ENCODE measurements around the gene G6PC2.
"Not testable (repeated sequence)": the region's sequence is repeated elsewhere in the genome, so short reads cannot be mapped to it uniquely, and the experiment has no call there.

The G6PC2 gene

DNA sequence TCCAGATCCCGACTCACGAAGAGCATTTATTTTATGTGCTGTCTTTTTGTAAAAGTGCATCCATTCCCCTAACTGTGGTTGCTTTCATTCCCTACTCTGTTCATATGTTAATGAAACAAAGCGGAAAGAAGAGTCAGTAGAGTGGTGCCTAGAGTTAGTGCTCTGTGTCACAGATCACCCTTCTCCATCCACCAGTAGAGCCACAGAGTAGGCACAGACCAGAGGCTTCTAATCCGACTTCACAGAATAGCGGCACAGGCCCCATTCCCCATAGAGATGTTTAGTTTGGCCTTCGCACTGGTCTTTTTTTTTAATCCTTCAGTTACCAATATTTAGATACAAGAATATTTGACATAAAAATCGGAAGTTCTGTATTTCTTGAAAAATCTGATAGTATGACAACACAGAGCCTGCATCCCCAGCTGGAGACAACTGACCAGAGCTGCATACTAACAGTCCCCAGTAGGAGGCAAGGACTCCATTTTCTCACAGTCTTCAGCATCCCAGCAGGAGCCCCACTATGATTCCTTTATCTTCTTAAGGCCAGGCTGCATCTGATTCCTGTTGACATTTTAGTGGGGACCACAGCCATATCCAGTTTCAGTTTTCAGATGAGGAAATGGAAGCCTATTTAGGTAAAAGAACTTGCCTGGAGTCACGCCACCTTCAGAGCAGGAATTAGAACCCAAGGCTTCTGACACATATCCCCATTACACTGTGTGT lies 7.0 kb downstream of the G6PC2 start:
- DNase-seq, result no peak

DNA sequence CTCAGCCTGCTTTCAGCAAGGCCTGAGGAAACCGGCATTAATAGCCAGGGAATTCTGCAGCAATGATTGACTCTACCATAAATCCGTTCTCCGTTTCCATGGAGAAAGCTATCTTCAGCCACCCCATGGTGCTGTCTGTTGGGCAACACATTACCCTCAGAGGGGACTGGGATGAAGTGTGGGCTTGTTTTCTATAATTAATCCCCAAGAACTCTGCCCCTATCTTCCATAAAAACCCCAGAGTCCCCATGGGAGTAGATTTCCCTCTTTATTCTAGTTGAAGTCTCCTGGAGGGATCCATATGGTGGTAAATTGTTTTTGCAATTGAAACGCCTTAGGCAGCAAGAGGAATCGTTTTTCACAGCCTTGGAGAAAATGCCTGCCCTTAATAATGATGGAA lies 9.2 kb downstream of the G6PC2 start:
- DNase-seq, result no peak

DNA sequence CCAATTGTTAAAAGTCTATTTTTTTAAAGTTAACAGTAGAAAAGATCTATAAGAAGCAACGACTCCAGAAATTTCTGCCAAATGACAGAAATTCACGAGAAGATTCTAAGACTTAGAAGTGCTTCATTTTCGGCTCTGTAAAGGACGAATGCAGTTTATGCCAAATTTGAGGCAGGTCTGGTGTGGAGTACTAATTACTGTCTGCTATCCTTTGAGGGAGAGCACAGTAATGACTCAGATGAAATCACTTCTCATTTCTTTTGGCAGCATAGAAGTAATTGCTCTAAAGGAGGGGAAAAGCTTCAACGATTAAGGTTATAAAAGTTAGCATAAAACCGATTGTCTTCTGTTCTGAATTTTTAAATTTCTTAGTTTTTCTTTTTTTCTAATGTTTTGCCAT lies 11.4 kb downstream of the G6PC2 start:
- DNase-seq, result no peak

DNA sequence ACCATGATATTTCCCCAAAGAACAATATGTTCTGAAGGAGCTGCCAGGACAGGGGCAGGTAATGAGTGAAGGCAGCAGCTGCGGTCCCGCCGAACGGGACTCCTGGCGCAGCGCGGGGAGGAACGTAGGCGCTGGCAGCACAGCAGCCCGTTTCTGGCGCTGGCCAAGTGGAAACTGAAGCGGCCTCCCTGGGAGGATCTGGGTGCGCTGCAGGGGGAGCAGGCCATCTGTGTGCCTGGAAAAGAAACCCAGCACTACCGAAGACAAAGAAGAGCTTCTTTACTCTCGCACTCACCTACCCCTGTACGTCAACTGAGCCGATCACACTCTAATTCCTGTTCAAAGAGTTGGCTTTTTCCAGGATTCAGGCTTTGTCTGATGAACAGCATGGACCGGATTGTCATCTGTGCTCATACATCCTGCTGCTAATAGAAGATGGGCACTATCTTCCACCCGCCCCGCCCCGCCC lies 11.8 kb downstream of the G6PC2 start:
- DNase-seq, result no peak

DNA sequence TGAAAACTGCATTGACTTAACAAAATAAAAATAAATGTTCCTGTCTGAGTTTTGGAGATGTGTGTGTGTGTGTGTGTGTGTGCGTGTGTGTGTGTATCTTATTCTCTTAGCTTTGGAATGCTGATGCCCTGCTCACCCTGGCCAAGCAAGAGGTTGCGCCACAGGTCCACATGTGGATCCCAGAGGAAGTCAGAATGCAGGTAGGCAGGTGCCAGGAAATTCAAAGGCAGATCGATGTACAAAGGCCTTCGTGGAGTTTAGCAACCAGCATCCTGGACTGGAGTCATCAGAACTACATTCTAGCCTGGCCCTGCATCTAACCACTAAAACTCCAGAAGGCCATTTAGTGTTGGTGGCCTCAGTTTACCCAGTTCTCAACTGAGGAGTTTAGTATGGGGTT lies 12.4 kb downstream of the G6PC2 start:
- DNase-seq, result no peak

DNA sequence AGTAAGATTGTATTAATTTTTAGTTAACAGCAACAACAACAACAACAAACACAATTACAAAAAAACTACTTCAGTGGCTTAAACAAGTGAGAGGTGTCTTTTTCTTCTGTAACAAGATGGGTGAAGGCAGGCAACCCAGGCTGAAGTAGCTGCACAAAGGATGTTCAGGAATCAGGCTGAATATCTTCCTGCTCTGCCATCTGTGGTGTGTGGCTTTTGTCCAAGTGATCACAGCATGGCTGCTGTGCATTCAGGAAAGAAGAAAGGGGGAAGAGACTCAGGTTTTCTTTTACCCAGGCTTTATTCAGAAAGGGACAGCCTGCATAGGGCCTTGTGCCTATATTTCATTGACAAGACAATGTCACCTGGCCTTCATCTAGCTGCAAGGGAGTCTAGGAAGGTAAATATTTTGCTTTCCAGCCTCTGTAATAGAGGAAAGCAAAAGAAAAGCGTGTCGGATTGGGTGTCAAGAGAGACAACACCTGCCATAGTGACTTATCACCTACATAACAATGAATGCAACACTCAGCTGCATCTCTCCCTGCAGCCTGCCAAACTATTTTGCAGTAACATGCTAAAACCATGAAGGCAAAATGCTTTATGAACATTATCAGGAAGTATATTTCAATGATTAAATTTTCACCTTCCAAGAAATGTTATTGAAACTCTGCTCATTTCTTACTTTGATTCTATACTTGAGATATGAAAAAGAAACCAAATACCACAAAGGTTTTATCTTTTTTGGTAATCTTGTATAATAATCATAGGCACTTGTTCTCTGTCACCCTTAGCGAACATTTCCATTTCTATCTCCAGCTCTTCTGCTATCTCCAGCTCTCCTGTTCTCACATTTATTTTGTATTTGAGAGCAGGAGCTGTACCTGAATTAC lies 14.6 kb downstream of the G6PC2 start:
- DNase-seq, result no peak

DNA sequence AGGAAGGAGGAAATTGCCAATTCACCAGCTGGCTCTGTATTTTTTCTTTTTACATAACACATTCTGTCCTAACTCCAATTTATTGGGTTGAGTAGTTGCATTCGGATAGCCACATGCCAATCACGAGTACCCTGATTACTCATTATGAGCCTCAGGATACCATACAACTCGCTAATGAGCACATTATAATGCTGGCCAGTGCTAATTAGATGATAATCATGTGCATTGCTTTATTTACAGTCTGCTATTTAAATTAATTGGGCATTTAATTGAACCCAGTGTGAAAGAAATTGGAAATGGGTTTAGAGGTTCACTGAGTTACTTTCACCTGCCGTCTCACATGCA lies 15.2 kb downstream of the G6PC2 start:
- no peak for DNase-seq

DNA sequence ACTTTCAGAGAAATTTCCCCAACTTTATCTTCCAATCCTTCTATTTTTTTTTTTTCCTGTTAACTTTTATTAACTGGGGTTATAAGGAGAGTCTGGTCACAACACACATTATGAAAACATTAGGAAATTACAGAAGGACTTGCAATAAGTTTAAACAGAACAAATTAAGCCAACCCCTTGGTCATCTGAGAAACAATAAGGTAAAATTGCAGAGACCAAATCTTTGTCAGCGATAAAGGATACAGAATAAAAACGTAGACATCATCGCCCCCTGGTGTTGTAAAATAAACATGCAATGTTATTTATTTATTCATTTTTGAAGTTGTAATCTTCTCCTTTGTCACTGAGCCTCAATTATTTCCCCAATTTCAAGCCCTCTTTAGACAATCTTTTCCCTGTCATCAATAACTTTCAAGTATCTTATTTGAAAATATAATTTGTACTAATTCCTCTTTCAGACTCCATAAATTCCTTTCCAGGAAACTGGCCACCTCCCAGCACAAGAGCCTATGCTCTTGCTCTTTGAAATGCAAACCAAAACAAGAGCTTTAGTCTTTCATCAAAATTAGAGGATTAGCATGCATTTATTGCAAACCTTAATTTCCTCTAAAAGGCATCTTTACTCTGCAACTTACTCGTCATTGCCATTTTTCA lies 19.5 kb downstream of the G6PC2 start:
- no peak for DNase-seq

DNA sequence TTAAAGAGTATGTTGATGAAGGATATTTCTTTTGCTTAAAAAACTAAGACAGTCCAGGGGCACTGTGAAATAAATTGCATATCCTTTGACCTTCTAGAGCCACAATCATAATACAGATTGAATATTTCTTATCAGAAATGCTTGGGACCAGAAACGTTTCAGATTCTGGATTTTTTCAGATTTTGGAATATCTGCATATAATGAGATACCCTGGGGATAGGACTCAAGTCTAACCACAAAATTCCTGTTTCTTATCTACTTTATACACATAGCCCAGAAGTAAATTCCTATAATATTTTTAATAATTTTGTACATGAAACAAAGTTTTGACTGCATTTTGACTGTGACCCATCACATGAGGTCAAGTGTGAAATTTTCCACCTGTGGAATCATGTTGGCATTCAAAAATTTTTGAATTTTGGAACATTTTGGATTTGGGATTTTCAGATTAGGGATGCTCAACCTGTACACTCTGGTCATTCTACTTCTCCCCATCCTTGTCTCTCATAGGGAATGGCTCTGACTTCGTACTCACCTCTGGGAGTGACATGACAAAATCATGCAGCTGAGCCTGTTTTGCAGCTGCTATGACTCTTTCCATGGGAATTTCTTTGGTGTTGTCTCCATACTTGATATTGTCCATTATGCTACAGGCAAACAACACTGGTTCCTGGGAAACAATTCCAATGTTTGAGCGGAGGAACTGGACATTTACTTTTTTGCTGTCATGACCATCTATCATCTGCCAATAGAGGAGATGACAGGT lies 25.7 kb downstream of the G6PC2 start:
- no peak for DNase-seq

DNA sequence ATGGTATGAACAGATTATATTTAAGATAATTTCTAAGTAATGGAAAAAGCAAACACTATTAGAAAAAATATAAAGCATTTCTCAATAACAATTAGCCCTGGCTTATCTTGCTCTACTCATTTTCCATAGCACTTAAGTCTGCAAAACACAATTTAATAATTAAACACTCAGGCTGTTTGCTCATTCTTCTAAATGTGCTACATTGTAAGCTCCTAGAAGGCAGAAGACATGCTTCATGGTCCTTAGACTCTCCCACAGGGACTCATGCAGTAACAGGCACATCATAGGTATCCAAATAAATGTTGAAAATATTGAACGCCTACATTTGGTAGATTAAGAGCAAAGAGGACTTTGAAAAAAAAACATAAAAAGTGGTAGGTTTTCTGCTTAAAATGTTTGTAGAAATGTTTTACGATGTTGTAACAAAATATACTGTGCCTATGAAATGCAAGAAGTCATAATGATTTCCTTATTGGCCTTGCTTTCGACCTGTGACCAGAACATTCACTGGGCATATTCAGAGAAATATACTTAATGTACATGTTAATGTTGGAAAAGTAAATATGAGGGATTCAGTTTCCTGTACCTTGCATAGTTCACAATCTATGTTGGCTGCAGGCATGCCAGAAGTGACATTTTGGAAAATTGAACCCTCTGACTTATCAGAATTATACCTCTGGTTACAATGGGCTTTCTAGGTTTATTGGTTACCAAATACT lies 27.2 kb downstream of the G6PC2 start:
- no peak for DNase-seq

DNA sequence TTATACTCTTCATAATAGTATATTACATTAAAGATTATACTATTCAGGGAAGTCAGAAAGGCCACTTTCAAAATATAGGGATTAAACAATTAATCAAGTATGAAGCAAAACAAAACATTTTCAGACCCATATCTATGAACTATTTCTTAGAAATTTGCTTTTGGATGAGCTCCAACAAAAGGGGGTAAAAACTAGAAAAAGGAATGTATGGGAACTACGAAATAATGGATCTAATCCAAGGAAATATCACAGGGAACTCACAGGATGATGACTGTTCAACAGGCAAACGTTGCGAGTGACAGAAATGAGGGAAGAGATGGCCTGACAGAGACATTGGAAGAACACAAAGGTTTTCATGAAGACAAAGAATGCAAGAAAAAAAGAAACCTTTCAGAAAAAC lies 27.9 kb downstream of the G6PC2 start:
- no peak for DNase-seq

DNA sequence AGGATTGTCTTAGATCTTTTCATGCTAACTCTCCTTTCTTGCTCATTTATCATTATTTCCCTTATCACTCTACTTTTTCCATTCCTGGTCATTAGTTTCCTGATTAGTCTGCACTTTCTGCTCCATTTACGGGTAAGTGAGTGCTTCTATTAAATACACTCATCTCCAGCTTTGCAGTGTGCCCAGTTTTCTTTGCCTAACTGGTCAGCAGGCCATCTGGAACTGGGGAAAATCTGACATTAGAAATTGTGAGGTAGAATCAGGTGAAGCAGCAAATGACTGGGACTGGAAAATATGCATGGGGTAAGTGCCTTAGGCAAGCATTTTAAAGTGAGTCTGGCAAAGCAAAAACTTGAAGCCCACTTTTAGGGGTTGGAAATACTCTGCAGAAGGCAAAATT lies 29.2 kb downstream of the G6PC2 start:
- DNase-seq, result no peak

DNA sequence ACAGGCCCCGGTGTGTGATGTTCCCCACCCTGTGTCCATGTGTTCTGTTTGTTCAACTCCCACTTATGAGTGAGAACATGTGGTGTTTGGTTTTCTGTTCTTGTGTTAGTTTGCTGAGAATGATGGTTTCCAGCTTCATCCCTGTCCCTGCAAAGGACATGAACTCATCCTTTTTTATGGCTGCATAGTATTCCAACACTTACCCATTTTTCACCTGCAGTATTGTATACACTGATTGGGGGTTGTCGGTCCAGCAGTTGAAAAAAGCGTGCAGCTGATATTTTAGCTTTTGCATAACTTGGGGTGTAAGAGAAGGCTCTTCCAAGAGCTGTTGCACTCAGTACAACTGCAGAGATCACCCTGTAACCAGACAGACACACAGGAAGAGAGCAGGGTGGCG lies 31.1 kb downstream of the G6PC2 start:
- not testable (repeated sequence) for DNase-seq

DNA sequence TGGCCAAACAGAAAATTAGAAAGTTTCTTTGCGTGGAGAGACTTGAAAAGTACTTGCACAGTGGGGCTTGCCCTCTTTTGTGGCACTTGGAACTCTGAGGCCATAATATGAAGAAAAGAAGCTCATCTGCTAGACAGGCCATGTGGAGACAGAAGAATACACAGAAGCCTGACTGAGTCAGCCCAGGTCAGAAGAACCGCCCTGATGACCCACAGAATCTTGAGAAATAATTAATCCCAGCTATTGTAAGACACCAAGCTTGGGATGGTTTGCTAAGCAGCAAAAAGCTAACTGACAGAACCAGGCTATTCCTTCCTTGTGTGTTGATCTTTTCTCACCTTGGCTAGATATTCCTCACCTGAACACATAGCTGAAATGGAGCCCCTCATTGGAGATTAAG lies 33.7 kb downstream of the G6PC2 start:
- DNase-seq, result no peak

DNA sequence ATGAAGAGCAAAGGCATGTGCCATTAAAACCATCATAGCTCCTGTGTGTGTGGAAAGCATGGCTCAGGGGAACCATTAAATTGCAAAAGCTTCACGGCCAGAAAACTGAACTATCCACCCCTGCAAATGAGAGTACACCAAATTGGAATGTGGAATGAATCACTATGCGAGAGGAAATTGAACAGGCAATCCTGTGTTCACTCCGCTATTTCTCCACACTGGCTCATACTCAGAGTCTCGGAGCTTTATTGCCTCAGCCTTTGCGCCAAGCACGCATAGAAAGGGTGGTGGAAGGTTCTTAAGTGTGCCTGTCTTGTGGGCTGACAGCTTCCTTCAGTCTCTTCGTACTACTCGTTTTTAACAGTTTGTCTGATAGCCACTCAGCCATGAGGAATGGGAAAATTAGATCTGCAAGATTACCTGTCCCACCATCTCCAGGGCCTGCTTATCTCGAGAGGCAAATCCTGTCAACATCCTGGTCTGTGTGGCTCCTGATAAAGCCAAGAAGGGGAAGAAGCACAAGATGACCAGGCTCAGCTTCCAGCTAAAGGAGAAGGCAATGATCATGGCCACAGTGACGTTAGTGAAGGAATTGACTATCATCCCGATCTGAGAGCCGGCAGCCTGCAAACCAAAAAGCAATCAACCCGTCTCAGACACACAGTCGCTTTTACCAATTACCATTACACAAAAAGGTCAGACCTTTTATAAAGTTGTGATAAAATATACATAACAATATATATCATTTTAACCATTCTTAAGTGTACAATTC lies 34.9 kb downstream of the G6PC2 start:
- DNase-seq, result no peak

DNA sequence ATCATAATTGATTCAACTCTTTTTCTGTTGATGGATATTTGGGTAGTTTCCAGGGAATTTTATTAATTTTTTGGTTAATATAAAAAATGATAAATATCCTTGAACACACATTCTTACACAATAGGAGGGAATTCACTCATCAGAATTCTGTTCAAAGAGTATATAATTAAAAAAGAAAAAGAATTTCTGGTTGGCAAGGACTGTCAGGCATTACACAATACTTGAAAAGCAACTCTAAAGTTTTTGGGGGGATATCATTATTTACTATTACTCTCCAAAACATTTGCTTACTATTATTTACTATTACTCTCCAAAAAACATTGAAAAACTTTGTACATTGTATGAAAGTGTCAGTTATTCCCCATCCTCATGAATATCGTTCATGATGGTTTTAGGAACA lies 38.0 kb downstream of the G6PC2 start:
- no peak for DNase-seq

DNA sequence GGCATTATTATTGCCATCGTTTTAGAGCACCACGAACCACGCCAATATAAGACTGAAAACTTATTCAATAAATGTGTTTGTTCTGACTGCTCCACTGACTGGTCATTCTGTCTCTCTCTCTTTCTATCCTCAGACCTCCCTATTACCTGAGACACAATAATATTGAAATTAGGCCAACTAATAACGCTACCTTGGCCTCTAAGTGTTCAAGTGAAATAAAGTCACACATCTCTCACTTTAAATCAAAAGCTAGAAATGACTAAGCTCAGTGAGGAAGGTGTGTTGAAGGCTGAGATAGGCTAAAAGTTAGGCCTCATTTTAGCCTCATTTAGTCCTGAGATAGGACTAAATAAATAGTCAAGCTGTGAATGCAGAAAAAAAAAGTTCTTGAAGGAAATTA lies 38.8 kb downstream of the G6PC2 start:
- DNase-seq, result no peak

DNA sequence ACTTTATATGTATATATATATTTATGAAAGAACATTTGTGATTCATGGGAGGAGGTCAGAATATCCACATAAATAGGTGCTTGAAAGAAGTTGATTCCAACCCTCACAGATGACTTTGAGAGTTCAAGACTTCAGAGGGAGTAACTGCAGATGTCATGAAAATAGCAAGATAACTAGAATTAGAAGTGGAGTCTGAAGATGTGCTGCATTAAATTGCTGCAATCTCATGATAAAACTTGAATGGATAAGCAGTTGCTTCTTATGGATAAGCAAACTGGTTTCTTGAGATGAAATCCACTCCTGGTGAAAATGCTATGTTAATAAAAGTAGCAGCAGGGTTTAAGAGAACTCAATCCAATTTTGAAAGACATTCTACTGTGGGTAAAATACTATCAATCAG lies 40.2 kb downstream of the G6PC2 start:
- no peak for DNase-seq

DNA sequence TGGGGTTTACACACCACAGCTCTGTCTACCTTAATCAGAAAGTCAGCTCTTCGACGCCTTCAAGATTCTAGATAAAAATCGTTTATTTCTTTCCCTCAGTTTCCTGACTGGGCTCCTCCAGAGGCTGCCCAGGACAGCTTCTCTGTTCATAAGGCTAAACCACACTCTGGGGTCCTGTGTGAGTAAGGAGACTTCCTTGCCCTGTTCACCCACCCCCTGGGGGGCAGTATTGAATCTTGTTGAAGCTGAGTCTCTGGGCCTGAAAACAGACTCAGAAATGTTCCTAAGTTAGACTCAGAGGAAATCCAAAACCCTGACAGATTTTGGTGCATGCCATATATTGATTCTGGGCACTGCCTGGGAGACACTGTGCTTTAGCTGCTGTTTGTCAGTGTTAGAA lies 43.0 kb downstream of the G6PC2 start:
- no peak for DNase-seq

DNA sequence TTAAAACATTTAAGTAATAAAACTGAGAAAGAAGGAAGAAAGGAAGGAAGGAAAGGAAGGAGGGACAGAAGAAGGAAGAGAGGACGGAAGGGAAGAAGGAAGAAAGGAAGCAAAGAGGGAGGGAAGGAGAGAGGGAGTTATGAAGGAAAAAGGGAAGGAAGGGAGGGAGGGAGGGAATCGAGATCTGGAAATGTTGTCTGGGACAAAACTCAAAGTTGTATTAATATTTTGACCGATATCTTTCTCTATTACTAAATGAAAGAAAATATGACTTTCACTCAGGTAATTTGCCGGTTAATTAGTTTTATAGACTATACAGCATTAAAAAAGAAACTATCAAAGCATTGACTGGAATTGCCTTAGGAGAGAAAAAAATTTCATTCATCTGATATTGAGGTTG lies 44.4 kb downstream of the G6PC2 start:
- DNase-seq, result no peak

DNA sequence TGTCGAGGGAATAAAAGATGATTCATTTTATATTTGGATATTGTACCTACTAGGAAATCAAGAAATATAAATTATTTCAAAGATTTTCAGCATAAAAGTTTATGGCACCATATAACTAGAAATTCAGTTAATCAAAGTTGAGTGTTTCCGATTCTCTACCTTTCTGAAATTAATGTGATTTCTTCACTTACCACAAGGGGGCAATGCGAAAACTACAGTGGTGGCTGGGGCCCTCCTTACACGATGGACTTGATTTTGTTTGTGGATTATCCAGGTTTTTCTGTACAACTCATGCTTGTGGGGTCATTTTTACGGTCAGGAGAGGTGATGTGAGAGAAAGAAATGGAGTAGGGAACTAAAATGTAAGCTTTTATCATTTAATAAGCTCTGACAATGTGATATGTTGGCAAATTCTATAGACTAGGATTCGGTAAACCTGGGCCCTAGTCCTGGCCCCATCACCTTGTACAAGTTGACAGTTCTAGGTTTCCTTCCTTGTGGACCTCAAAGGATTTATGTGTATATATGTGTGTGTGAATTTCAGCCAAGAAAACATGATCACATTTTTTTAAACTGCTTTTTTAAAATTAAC lies 47.6 kb downstream of the G6PC2 start:
- DNase-seq, result no peak

All from activated CD8-positive, alpha-beta memory T cell treated with anti-CD3 and anti-CD28 coated beads, Interleukin-2, amount 50 U/mL, for 4 hours (primary cell).